GM18867 (cell line): Measurements from ENCODE around the gene MSH3.
"Not testable (repeated sequence)": the region's sequence is repeated elsewhere in the genome, so short reads cannot be mapped to it uniquely, and the experiment has no call there.

Experiments used
- ATAC-seq: cut with Tn5 transposase; IDR thresholded peaks from one replicate; pipeline ENCODE4 v1.9.1; 2021; ENCODE audit warnings: mild to moderate bottlenecking, moderate library complexity; ENCODE audit not compliant: unreplicated experiment

Gene MSH3

GRCh38 chr5:80884929-80885328 is 230.5 kb downstream of the MSH3 start:
- no peak for ATAC-seq

DNA sequence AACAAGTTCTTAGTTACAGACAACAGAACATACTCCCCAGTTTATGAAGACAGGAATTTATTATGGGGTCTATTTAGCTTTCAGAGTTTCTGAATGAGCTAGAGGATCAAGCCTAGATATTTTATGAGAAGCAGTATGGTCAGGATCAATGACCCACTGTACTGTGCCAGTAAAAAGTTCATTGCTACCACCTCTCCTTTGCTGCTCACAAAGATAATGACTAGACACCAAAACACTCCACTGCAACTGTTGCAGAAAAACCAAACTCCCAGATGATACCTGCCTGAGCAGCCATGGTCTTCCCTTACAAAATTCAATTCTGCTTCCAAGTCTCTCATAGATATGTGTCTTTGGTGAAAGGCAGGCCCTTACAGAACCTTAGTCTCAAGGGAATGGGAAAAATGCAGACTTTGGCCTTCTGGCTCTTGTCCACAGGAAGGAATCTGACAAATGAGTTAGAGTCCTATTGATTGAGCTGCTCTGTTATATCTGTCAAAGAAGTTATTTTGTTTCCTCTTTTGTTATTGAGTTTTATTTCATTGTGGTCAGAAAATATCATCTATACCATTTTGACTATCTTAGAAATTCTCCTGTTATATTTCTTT is 231.0 kb downstream of the MSH3 start:
- ATAC-seq, result no peak

- no peak for ATAC-seq
Observed at GRCh38 chr5:80894083-80894482, 239.6 kb downstream of the MSH3 start.

DNA sequence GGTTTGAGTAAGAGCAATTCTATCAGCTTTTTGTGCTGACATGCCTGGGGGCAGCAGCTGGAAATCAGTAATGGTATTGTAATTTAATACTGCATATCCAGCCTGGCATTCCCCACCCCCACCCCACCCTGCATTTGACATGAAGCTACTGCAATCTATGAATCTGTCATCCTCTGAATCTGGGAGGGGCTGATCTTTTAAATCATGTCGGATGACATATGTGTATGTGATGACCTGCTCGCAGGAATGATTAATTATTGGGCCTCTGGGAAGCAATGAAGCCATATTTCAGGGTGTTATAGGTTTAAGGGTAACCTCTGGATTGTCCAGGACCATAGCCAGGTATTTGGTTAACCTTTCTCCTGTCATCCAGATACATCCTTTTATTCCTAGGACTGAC is 241.1 kb downstream of the MSH3 start:
- no peak for ATAC-seq

DNA sequence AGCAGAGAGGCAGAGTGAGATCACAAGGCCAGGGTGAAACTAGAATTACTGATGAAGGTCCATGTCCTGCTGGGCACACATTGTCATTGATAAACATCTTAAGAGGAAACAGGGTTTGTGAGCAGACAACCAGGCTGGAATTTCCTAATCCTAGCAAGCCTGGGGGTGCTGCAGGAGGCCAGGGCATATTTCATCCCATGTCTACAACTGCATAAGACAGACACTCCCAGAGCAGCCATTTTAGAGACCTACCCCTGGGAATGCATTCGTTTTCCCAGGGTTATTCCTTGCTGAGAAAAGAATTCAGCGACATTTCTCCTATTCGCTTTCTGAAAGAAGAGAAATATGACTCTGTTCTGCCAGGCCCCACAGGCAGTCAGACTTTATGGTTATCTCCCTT is 248.2 kb downstream of the MSH3 start:
- ATAC-seq, result not testable (repeated sequence)

DNA sequence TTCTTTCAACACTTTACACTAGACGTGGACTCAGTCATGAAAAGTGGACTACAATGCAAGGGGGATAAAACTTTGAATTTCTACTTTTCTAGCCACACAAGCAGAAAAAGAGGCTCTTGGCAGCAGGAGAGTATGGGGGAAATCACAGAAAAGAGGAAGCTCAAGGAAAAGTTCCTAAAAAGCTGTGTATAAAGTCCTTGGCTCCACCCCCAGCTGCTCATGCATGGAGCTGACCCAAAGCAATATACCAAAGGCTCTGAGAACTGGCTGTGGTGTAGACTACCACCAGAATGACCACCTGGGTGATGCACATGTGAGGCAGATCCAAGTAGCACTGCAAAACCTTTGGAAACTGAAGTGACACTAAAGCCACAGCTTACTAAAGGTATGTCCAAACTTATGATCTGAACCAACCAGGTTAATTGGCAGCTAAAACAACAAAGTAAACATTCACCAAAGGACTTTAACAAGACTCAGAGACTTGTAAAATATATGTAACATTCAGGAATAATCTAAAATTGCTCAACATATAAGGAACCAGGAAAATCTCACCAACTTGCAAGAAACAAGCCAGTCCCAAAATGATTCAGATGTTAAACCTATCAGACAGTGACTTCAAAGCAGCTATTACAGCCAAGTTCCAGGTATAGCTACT is 250.2 kb downstream of the MSH3 start:
- ATAC-seq, result no peak

DNA sequence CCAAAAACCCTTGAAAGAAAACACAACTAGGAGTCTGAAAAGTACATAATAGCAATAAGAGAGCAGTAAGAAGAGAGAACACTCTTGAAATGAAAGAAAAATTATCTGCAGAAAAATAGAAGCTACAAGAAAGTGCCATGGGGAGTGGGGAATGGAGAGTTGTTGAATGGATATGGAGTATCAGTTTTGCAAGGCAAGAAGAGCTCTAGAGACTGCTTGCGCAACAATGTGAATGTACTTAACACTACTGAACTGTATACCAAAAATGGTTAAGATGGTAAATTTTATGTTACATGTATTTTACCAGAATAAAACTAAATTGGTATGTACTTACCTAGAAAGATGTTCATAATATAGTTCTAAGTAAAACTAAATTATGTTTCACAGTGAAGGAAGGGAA is 251.0 kb downstream of the MSH3 start:
- ATAC-seq, result no peak

GRCh38 chr5:80912479-80912878 is 258.0 kb downstream of the MSH3 start:
- ATAC-seq, result no peak

DNA sequence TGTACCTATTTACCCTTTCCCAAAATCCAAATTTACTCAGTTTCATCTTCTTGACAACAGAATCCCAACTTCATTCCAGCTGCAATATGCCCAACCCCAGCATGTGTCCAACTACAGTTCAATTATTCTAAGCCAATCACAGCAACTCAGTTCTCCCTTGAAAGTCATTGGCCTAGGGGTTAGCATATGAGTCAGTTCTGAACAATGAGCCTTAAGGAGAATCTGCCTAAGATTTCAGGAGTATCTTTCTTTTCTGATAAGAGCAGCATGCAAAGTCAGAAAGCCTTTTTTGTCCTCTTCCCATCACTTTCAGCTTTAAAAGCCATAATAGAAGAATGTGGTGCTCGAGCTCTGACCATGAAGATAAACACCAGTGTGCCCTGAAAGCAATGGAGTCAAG is 261.3 kb downstream of the MSH3 start:
- ATAC-seq, result no peak

DNA sequence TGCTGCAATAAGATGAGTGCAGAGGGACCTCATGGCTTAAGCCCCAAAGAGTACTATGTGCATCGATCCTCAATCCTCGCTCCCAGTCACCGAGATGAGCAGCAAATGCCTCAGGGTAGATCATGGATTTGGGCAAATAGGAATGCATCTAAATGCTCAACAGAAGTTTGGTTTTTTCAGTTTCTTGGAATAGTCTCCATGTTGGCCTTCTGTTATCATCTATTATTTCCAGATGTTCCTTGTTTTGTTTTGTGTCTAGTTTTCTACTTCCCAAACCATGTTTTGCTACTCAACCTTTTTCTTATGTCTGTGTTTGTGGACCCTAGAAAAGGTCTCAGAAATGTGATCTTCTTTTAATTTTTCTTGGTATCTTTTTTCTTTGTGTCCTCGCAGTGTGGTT is 262.2 kb downstream of the MSH3 start:
- no peak for ATAC-seq

DNA sequence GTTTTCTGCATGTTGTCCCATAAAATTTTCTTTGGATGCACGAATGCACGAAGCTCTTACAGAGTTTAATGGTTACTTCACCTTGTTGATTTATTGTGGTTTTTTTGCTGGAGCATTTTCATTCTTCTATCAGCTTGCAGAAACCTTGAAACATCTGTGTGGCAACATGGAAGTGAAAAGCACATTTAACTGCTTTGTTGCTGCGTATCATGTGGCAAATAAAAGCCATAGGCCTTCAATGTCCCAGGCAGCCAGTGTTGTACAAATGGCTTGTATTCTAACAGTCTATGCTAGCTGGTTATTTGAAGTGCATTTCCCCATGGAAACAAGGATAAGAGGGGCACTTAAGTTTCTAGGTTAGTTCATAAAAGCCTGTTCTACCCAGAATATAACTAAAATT is 263.2 kb downstream of the MSH3 start:
- ATAC-seq, result no peak

- ATAC-seq, result no peak
Observed at GRCh38 chr5:80919678-80920196, 265.3 kb downstream of the MSH3 start.

DNA sequence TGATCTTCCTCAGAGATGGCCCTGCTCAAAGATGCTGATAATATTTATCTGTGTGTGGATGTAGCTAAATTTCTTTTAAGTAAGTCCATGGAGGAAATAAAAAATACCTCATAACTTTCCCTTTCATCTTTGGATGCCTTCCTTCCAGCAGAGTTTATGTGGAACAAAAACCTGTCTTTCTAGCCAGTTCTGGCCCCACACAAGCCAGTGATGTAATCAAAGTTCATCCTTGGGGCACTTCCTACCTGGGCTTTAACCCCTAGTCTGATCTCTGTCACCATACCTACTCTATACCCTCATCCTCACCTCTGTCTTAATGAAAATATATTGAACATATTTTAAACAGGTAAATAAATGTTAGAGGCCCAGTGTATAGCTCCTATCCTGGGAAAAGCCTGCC is 265.9 kb downstream of the MSH3 start:
- no peak for ATAC-seq

DNA sequence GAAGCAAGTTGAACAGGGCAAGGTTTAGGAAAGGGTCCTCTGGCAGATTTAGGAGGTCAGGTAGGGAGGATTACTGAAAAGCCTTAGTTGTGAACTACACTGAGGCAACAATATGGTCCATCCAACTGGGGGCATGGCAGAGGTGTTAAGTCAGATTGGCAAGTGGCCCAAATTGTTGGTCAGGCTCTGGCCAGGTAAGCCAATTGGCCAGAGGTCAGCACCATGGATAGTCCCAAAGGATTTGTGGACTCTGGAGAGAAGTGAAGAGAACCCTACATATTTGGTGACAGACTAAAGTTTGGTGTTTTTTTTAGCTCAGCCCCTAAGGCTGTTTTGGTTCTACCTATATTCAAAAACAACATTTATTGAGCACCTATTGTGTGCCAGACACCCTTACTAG is 266.6 kb downstream of the MSH3 start:
- ATAC-seq, result no peak

DNA sequence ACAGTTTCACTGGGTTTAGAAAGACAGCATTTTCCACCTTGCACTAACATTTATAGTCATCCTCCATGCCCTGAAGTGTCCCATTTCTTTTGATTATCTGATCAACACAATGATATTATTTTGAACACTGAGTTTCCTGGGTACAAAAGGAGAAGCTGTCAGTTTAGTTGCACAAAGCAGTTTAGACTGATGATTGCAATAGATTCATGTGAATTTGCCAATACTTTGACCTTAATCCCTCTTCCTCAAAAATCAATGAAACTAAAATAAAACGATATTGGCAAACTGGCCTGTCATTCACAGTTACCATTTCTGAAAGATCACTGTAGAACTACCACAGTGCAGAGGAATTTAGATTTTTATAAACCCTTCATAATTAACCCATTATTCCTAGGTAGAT is 271.5 kb downstream of the MSH3 start:
- ATAC-seq, result no peak
